Measurements from ENCODE around the gene SNRPN. TPM values are rescaled to one million over a fixed set of nuclear protein-coding genes. Genes with fewer than 3 reads are reported as not detected.
"Not testable (repeated sequence)": the region's sequence is repeated elsewhere in the genome, so short reads cannot be mapped to it uniquely, and the experiment has no call there.

The SNRPN gene
- total RNA-seq, 1 experiment from 2014 or later: 222 TPM

- no peak for DNase-seq (ENCODE audit: extremely low read depth, low read depth)
These were observed 11.7 kb downstream of the SNRPN start for GRCh38 chr15:24966364-24967103.

- no peak for DNase-seq (ENCODE audit: extremely low read depth, low read depth)
These were observed 16.3 kb downstream of the SNRPN start for GRCh38 chr15:24971052-24971451.

GRCh38 chr15:24971772-24972171 lies 17.0 kb downstream of the SNRPN start:
- DNase-seq (ENCODE audit: extremely low read depth, low read depth): no peak

- DNase-seq (ENCODE audit: extremely low read depth, low read depth): not testable (repeated sequence)
These were observed 17.9 kb downstream of the SNRPN start for GRCh38 chr15:24972707-24973106.

GRCh38 chr15:24976932-24977331 lies 22.1 kb downstream of the SNRPN start:
- DNase-seq (ENCODE audit: extremely low read depth, low read depth): no peak

- no peak for DNase-seq (ENCODE audit: extremely low read depth, low read depth)
These were observed 22.9 kb downstream of the SNRPN start for GRCh38 chr15:24977686-24978085.

- DNase-seq (ENCODE audit: extremely low read depth, low read depth): no peak
These were observed 30.4 kb downstream of the SNRPN start for GRCh38 chr15:24985224-24985623.

GRCh38 chr15:24986653-24987052 lies 31.9 kb downstream of the SNRPN start:
- no peak for DNase-seq (ENCODE audit: extremely low read depth, low read depth)

GRCh38 chr15:25019434-25019833 lies 64.6 kb downstream of the SNRPN start:
- no peak for DNase-seq (ENCODE audit: extremely low read depth, low read depth)

GRCh38 chr15:25022233-25022632 lies 67.4 kb downstream of the SNRPN start:
- no peak for DNase-seq (ENCODE audit: extremely low read depth, low read depth)

Small RNA genes within 50 kb of the gene (small RNA-seq; reads per million reads assigned to genes)
- gene AC090602.1 (0 reads per million in 2 experiments), gene AC124312.4 (0.02 to 0.12 reads per million in 2 experiments), gene AC124312.5 (0 reads per million in 2 experiments)

Other genes with a start within 250 kb of the SNRPN start
- 13.7 and 17.2 TPM in 2 replicates for gene SNURF, start within 50 bp of the SNRPN start, total RNA-seq (2014; rRNA removed; shearing (Covaris generic))

All from NCI-H460 (cell line).